Cerebellar cortex (tissue), 1 donor: ENCODE measurements around the gene MCCC1.

Experiments
- DNase-seq: peaks from one replicate; pipeline ENCODE4 v3.0.0-alpha.2; 2015; ENCODE audit warnings: low spot score

The MCCC1 gene

GRCh38 chr3:182981038-182981380, 118.3 kb downstream of the MCCC1 start:
- no peak for DNase-seq

- DNase-seq, result peak; percentile 82
Measured at GRCh38 chr3:182980204-182981037, 118.9 kb downstream of the MCCC1 start, which contains the start of gene DCUN1D1. TSS of gene DCUN1D1 (minus strand) at chr3:182980538. CDS start at chr3:182980489, 49 bp downstream.

DNA sequence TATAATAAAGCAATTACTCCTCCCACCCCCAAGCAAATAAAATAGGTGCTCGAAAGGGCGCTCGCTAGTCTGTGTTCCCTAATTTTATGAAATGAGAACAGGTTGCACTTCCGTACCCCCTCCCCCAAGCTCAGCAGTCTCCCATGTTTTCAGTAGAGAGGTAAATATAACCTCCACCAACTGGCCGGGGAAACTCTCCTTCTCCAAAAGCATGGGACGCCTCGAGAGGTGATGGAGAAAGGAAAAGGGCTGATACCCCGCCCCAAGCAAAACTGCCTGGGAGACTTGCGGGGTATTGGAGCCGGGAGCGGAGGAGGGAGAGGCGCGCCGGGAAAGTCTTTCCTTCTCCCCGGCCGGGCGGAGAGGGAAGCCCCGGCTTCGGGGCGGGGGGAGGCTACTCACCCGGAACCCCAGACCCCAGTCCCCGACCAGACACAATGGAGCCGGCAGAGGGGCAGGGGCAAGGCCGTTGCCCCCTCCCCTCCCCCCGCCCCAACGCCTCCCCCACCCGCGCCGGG, 119.6 kb downstream of the MCCC1 start:
- DNase-seq, result peak; percentile 37

- DNase-seq, result peak; percentile 4
Measured at GRCh38 chr3:182979103-182979673, 120.1 kb downstream of the MCCC1 start.

DNA sequence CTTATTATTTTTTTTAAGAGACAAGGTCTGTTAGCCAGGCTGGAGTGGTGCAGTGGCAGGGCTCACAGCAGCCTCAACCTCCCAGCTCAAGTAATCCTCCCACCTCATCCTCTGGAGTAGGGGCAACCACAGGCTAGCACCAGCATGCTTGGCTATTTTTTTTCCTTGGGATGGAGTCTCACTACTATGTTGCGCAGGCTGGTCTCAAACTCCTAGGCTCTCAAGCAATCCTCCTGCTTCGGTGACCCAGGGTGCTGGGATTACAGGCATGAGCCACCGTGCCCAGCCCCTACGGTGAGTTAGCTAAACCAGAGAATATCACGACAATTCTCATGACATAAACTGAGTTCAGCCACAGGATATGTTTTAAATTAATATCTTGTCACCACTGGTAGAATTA, 120.9 kb downstream of the MCCC1 start:
- DNase-seq, result no peak

DNA sequence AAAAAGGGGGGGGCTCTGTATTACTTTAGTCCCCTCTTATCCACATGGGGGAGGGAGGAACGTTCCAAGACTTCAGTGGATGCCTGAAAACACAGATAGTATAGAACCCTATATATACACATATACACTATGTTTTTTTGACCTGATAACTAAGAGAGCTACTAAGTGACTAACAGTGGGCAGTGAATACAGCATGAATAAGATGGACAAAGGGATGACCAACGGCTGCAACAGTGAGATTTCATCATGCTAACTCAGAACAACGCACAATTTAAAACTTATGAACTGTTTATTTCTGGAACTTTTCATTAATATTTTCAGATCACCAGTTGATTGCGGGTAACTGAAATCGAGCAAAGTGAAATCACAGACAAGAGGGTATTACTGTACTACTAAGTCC, 126.2 kb downstream of the MCCC1 start:
- no peak for DNase-seq

DNA sequence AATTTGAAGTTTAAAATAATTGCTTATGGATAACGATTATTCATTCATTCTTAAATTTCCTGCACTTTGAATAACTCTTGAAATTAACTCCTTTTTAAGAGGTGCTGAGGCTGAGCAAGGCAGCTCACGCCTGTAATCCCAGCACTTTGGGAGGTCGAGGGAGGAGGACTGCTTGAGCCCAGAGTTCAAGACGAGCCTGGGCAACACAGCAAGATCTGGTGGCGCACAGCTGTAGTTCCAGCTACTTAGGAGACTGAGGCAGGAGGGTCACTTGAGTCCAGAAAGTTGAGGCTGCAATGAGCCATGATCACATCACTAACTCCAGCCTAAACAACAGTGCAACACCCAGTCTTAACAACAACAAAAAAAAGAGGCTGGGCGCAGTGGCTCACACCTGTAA, 126.9 kb downstream of the MCCC1 start:
- no peak for DNase-seq

DNA sequence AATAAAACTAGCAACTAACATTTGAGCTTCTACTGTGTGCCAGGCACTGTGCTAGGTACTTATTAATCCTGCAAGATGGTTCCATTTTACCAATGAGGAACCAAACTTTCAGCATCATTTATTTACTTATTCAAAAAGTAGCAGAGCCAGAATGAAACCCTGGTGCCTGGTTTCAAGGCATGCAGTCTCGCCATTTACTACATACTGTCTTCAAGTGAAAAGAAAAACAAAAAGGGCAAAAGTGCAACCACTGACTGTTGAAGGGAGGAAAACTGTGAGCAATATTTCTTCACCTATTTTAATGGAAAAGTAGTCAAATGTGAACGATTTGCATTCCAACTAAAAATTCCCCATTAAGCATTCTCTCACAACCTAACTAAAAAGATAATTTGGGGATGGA, 127.7 kb downstream of the MCCC1 start:
- DNase-seq, result no peak

DNA sequence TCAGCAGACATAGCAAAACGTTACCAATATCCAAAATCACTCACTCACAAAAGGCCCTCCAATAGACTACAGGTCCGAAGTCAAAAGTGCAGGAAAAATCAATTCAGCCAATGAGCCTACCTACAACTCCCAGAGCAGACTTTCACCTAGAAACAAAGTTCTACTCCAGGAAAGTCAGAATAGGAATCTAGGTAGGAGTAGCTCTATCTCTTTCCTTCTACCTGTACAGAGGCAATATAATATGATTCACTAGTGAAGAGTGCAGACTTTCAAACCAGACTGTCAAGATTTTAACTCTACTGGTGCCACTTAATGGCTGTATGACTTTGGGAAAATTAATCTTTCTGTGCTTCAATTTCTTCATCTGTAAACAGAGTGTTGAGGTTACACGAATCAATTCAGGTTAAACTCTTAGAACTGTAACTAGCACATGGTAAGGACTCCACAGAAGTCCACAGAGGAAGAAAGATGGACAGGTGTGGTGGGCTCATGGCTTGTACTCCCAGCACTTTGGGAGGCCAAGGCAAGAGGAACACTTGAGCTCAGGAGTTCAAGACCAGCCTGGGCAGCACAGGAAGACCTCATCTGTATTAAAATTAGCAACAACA, 128.4 kb downstream of the MCCC1 start:
- no peak for DNase-seq

- DNase-seq, result no peak
Measured at GRCh38 chr3:182969853-182970252, 129.4 kb downstream of the MCCC1 start.

GRCh38 chr3:182969277-182969676, 130.0 kb downstream of the MCCC1 start:
- DNase-seq, result no peak

GRCh38 chr3:182967218-182968204, 131.8 kb downstream of the MCCC1 start:
- no peak for DNase-seq

DNA sequence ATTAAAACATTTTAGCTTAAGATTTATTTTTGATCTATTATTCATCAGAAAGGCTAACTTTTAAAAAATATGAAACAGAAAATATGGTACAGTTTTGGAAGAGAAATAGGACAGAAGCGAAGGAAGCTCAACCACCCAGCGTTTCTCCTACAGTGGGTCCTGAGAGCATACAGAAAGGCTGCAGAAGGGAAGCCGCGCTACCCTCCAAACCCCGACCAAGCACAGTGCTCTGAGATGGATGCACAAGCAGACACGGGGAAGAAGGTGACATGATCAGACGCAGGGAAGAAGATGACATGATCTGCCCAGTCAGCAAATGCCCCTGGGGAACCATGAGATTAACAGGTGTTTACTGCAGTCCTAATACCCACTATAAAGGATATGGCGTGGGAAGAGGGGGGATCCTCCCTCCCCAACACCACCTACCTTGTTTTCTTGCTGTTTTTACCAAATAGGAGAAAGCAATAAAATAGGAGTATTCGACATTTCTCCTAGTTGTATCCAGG, 133.4 kb downstream of the MCCC1 start:
- no peak for DNase-seq
